Suprapubic skin (tissue), 4 donors: Measurements from ENCODE around the gene GRID1.

Source experiments
- CTCF ChIP-seq, 2 donors: fragments of 200-600 bp in 1 of 2; fragments of 450-650 bp in 1 of 2; sonication (generic) in 1 of 2; IDR thresholded peaks; one replicate each; pipeline ENCODE4 v1.5.1; 2016 to 2019; ENCODE audit warnings: antibody characterized with exemption in 2 of 2, mild to moderate bottlenecking in 1 of 2, moderate library complexity in 1 of 2
- POLR2A ChIP-seq, 2 donors: fragments of 450-650 bp; IDR thresholded peaks; one replicate each; pipeline ENCODE4 v1.6.1; 2017; ENCODE audit warnings: antibody characterized with exemption in 2 of 2, mild to moderate bottlenecking in 2 of 2, moderate library complexity in 2 of 2
- POLR2AphosphoS5 ChIP-seq, 3 donors: sonication (generic); formaldehyde crosslinking; IDR thresholded peaks; one replicate each; pipeline ENCODE4 v1.6.1; 2017; ENCODE audit warnings: antibody characterized with exemption in 3 of 3

GRCh38 chr10:86373828-86374227, 7.2 kb upstream of the GRID1 start:
- TF ChIP-seq POLR2AphosphoS5 (IDR thresholded peaks at IDR 0.05) = no peak
- no peak for TF ChIP-seq CTCF (IDR thresholded peaks at IDR 0.05)
- TF ChIP-seq POLR2A (IDR thresholded peaks at IDR 0.05) = no peak
